WTC11 (cell line): ENCODE results near the gene TFB2M. TPM values are rescaled to one million over a fixed set of nuclear protein-coding genes. Genes with fewer than 3 reads are reported as not detected.

Experiments used
- ATAC-seq: fragments of 200-7000 bp; cut with Tn5 transposase; 2 replicates; pipeline ENCODE4 v1.10.0; 2021; ENCODE audit warnings: mild to moderate bottlenecking, moderate library complexity
- CTCF ChIA-PET: fragments of 300-600 bp; sonication (Branson Sonifier 250); formaldehyde crosslinking; loops from one replicate; lab custom pipeline; 2021; ENCODE audit warnings: antibody characterized with exemption; lab: Charles Lee
- POLR2A ChIA-PET: fragments of 350-600 bp; sonication (Branson Sonifier 250); formaldehyde crosslinking; loops from one replicate; lab custom pipeline; 2021; ENCODE audit warnings: antibody characterized with exemption; lab: Charles Lee
- DNase-seq: peaks from one replicate; pipeline ENCODE4 v3.0.0; 2021; ENCODE audit warnings: low spot score
- H3K27ac Mint-ChIP-seq: 2 replicates; pipeline ENCODE4 v1.8.0; 2021; ENCODE audit warnings: mixed read lengths
- H3K27me3 Mint-ChIP-seq: 2 replicates; pipeline ENCODE4 v1.8.0; 2021; ENCODE audit warnings: low read depth, mild to moderate bottlenecking, moderate library complexity, mixed read lengths
- H3K36me3 Mint-ChIP-seq: 2 replicates; pipeline ENCODE4 v1.8.0; 2021; ENCODE audit warnings: mixed read lengths
- H3K4me1 Mint-ChIP-seq: 2 replicates; pipeline ENCODE4 v1.8.0; 2022; ENCODE audit warnings: mixed read lengths
- H3K4me3 Mint-ChIP-seq: 2 replicates; pipeline ENCODE4 v1.8.0; 2021; ENCODE audit warnings: mild to moderate bottlenecking, moderate library complexity, mixed read lengths
- H3K9me3 Mint-ChIP-seq: 2 replicates; pipeline ENCODE4 v1.8.0; 2021; ENCODE audit warnings: mixed read lengths
- ATF1 ChIP-seq: sonication (generic); formaldehyde crosslinking; IDR thresholded peaks from 2 replicates; pipeline ENCODE4 v1.8.1; 2023; ENCODE audit warnings: mild to moderate bottlenecking, moderate library complexity, missing genetic modification reagents
- E2F5 ChIP-seq: sonication (generic); formaldehyde crosslinking; IDR thresholded peaks from 2 replicates; pipeline ENCODE4 v1.8.1; 2022; ENCODE audit warnings: mild to moderate bottlenecking, moderate library complexity, missing genetic modification reagents
- ESRRA ChIP-seq: sonication (generic); formaldehyde crosslinking; IDR thresholded peaks from 2 replicates; pipeline ENCODE4 v1.8.1; 2022; ENCODE audit warnings: mild to moderate bottlenecking, missing genetic modification reagents, borderline replicate concordance
- JAZF1 ChIP-seq: fragments of 250-450 bp; sonication (Bioruptor Pico); IDR thresholded peaks from 2 replicates; pipeline ENCODE4 v1.9.0; 2021; ENCODE audit warnings: moderate library complexity, mild to moderate bottlenecking, inconsistent platforms
- JUN ChIP-seq: sonication (generic); formaldehyde crosslinking; IDR thresholded peaks from 2 replicates; pipeline ENCODE4 v1.8.0; 2023; ENCODE audit warnings: mild to moderate bottlenecking, missing genetic modification reagents
- KAT7 ChIP-seq: sonication (generic); formaldehyde crosslinking; IDR thresholded peaks from 2 replicates; pipeline ENCODE4 v1.8.1; 2023; ENCODE audit warnings: missing genetic modification reagents, mild to moderate bottlenecking, borderline replicate concordance
- MYBL2 ChIP-seq: sonication (generic); formaldehyde crosslinking; IDR thresholded peaks from 2 replicates; pipeline ENCODE4 v1.8.1; 2023; ENCODE audit warnings: mild to moderate bottlenecking, moderate library complexity, missing genetic modification reagents
- SMAD3 ChIP-seq: sonication (generic); formaldehyde crosslinking; IDR thresholded peaks from 2 replicates; pipeline ENCODE4 v1.8.0; 2022; ENCODE audit warnings: missing genetic modification reagents, mild to moderate bottlenecking, borderline replicate concordance
- SMAD4 ChIP-seq: sonication (generic); formaldehyde crosslinking; IDR thresholded peaks from 2 replicates; pipeline ENCODE4 v1.8.0; 2022; ENCODE audit warnings: mild to moderate bottlenecking, missing genetic modification reagents
- TEAD4 ChIP-seq: sonication (generic); formaldehyde crosslinking; IDR thresholded peaks from 2 replicates; pipeline ENCODE4 v1.8.0; 2022; ENCODE audit warnings: mild to moderate bottlenecking, missing genetic modification reagents
- ZNF121 ChIP-seq: sonication (generic); formaldehyde crosslinking; IDR thresholded peaks from 2 replicates; pipeline ENCODE4 v1.8.0; 2023; ENCODE audit warnings: missing genetic modification reagents
- ZNF317 ChIP-seq: sonication (generic); formaldehyde crosslinking; IDR thresholded peaks from 2 replicates; pipeline ENCODE4 v1.8.1; 2023; ENCODE audit warnings: low read depth, mild to moderate bottlenecking, moderate library complexity, missing genetic modification reagents, borderline replicate concordance
- ZNF423 ChIP-seq: fragments of 250-450 bp; sonication (Bioruptor Pico); IDR thresholded peaks from 2 replicates; pipeline ENCODE4 v2.1.2; 2022; ENCODE audit warnings: mild to moderate bottlenecking, moderate library complexity
- ZNF425 ChIP-seq: fragments of 250-450 bp; sonication (Bioruptor Pico); conservative IDR thresholded peaks from 2 replicates; pipeline ENCODE4 v1.9.0; 2021; ENCODE audit warnings: mild to moderate bottlenecking
- total RNA-seq: library from RNA; stranded (reverse); gene quantifications from 3 replicates; pipeline ENCODE4 v1.2.3, GENCODE V29; 2021
- TF ChIP-seq, protein P1 (sequence below): sonication (generic); formaldehyde crosslinking; IDR thresholded peaks from 2 replicates; pipeline ENCODE4 v1.8.0; 2023; ENCODE audit warnings: missing genetic modification reagents, mild to moderate bottlenecking, borderline replicate concordance
- TF ChIP-seq, protein P2 (sequence below): sonication (generic); formaldehyde crosslinking; IDR thresholded peaks from 2 replicates; pipeline ENCODE4 v1.8.1; 2023; ENCODE audit warnings: mild to moderate bottlenecking, moderate library complexity, missing genetic modification reagents
- TF ChIP-seq, protein P3 (sequence below): sonication (generic); formaldehyde crosslinking; IDR thresholded peaks from 2 replicates; pipeline ENCODE4 v1.8.1; 2022; ENCODE audit warnings: low read depth, missing genetic modification reagents, borderline replicate concordance
- TF ChIP-seq, protein P4 (sequence below): fragments of 250-450 bp; sonication (Bioruptor Pico); IDR thresholded peaks from 2 replicates; pipeline ENCODE4 v1.9.0; 2021; ENCODE audit warnings: moderate library complexity, mild to moderate bottlenecking, inconsistent platforms, borderline replicate concordance
- TF ChIP-seq, protein P5 (sequence below): sonication (generic); formaldehyde crosslinking; IDR thresholded peaks from 2 replicates; pipeline ENCODE4 v1.8.1; 2023; ENCODE audit warnings: mild to moderate bottlenecking, missing genetic modification reagents
- TF ChIP-seq, protein P6 (sequence below): sonication (generic); formaldehyde crosslinking; IDR thresholded peaks from 2 replicates; pipeline ENCODE4 v1.8.1; 2022; ENCODE audit warnings: mild to moderate bottlenecking, missing genetic modification reagents, moderate library complexity, borderline replicate concordance

The TFB2M gene
- total RNA-seq, 1 experiment from 2014 or later, result 16.5 TPM

DNA sequence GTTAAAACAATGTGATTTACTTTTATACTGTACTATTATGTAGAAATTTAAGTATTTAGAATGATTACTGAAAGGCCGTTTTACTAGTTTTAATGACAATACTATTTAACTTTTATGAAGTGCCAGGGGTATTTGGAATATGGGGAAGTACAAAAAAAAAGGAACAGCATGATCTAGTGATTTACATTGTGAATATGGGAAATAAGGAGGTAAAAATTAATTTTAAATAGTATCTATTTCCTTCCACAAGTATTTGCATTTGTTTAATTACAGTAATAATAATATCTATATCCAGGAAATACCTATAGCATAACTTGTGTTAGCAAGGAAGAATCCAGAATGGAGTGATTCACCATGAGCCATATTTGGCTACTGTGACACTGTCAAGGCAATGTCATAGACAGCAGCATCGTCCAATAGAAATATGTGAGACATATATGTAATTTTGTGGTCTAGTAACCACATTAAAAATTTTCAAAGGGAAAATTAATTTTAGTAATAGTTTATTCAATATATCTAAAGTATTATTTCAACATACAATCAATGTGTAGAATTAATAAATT is 22.2 kb upstream of the TFB2M start:
- CTCF ChIA-PET, result no interaction called here

More for the DNA sequence above, 22.2 kb upstream of the TFB2M start:
- ATAC-seq, result no peak
- no peaks in the 10 kb centered on the region for H3K4me1 Mint-ChIP-seq
- H3K27me3 Mint-ChIP-seq, result no peaks in the 10 kb centered on the region
- TF ChIP-seq E2F5 (no peak), ATF1 (CRISPR knock-in tag) (no peak), ZNF121 (CRISPR knock-in tag) (no peak), ZNF423 (CRISPR knock-in tag) (no peak), ZNF317 (CRISPR knock-in tag) (no peak), ESRRA (CRISPR knock-in tag) (no peak), SMAD3 (no peak), TEAD4 (CRISPR knock-in tag) (no peak), KAT7 (CRISPR knock-in tag) (no peak), SMAD4 (CRISPR knock-in tag) (no peak), ZNF425 (CRISPR knock-in tag) (no peak), JAZF1 (no peak), JUN (CRISPR knock-in tag) (no peak), MYBL2 (no peak)
- TF ChIP-seq, protein P1, sequence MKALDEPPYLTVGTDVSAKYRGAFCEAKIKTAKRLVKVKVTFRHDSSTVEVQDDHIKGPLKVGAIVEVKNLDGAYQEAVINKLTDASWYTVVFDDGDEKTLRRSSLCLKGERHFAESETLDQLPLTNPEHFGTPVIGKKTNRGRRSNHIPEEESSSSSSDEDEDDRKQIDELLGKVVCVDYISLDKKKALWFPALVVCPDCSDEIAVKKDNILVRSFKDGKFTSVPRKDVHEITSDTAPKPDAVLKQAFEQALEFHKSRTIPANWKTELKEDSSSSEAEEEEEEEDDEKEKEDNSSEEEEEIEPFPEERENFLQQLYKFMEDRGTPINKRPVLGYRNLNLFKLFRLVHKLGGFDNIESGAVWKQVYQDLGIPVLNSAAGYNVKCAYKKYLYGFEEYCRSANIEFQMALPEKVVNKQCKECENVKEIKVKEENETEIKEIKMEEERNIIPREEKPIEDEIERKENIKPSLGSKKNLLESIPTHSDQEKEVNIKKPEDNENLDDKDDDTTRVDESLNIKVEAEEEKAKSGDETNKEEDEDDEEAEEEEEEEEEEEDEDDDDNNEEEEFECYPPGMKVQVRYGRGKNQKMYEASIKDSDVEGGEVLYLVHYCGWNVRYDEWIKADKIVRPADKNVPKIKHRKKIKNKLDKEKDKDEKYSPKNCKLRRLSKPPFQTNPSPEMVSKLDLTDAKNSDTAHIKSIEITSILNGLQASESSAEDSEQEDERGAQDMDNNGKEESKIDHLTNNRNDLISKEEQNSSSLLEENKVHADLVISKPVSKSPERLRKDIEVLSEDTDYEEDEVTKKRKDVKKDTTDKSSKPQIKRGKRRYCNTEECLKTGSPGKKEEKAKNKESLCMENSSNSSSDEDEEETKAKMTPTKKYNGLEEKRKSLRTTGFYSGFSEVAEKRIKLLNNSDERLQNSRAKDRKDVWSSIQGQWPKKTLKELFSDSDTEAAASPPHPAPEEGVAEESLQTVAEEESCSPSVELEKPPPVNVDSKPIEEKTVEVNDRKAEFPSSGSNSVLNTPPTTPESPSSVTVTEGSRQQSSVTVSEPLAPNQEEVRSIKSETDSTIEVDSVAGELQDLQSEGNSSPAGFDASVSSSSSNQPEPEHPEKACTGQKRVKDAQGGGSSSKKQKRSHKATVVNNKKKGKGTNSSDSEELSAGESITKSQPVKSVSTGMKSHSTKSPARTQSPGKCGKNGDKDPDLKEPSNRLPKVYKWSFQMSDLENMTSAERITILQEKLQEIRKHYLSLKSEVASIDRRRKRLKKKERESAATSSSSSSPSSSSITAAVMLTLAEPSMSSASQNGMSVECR (CRISPR knock-in tag), result no peak
- TF ChIP-seq, protein P2, sequence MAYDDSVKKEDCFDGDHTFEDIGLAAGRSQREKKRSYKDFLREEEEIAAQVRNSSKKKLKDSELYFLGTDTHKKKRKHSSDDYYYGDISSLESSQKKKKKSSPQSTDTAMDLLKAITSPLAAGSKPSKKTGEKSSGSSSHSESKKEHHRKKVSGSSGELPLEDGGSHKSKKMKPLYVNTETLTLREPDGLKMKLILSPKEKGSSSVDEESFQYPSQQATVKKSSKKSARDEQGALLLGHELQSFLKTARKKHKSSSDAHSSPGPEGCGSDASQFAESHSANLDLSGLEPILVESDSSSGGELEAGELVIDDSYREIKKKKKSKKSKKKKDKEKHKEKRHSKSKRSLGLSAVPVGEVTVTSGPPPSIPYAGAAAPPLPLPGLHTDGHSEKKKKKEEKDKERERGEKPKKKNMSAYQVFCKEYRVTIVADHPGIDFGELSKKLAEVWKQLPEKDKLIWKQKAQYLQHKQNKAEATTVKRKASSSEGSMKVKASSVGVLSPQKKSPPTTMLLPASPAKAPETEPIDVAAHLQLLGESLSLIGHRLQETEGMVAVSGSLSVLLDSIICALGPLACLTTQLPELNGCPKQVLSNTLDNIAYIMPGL, result no peak
- TF ChIP-seq, protein P3, sequence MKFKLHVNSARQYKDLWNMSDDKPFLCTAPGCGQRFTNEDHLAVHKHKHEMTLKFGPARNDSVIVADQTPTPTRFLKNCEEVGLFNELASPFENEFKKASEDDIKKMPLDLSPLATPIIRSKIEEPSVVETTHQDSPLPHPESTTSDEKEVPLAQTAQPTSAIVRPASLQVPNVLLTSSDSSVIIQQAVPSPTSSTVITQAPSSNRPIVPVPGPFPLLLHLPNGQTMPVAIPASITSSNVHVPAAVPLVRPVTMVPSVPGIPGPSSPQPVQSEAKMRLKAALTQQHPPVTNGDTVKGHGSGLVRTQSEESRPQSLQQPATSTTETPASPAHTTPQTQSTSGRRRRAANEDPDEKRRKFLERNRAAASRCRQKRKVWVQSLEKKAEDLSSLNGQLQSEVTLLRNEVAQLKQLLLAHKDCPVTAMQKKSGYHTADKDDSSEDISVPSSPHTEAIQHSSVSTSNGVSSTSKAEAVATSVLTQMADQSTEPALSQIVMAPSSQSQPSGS (CRISPR knock-in tag), result no peak
- TF ChIP-seq, protein P4, sequence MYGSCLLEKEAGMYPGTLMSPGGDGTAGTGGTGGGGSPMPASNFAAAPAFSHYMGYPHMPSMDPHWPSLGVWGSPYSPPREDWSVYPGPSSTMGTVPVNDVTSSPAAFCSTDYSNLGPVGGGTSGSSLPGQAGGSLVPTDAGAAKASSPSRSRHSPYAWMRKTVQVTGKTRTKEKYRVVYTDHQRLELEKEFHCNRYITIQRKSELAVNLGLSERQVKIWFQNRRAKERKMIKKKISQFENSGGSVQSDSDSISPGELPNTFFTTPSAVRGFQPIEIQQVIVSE (CRISPR knock-in tag), result no peak
- TF ChIP-seq, protein P5, sequence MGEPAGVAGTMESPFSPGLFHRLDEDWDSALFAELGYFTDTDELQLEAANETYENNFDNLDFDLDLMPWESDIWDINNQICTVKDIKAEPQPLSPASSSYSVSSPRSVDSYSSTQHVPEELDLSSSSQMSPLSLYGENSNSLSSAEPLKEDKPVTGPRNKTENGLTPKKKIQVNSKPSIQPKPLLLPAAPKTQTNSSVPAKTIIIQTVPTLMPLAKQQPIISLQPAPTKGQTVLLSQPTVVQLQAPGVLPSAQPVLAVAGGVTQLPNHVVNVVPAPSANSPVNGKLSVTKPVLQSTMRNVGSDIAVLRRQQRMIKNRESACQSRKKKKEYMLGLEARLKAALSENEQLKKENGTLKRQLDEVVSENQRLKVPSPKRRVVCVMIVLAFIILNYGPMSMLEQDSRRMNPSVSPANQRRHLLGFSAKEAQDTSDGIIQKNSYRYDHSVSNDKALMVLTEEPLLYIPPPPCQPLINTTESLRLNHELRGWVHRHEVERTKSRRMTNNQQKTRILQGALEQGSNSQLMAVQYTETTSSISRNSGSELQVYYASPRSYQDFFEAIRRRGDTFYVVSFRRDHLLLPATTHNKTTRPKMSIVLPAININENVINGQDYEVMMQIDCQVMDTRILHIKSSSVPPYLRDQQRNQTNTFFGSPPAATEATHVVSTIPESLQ, result no peak
- TF ChIP-seq, protein P6, sequence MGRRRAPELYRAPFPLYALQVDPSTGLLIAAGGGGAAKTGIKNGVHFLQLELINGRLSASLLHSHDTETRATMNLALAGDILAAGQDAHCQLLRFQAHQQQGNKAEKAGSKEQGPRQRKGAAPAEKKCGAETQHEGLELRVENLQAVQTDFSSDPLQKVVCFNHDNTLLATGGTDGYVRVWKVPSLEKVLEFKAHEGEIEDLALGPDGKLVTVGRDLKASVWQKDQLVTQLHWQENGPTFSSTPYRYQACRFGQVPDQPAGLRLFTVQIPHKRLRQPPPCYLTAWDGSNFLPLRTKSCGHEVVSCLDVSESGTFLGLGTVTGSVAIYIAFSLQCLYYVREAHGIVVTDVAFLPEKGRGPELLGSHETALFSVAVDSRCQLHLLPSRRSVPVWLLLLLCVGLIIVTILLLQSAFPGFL (CRISPR knock-in tag), result no peak
- TF ChIP-seq, all 79 proteins: peak for 0
- no peak for DNase-seq
- POLR2A ChIA-PET, result no interaction called here
- no peak overlapping the region for H3K27ac Mint-ChIP-seq
- H3K9me3 Mint-ChIP-seq, result peaks cover 10% of the 10 kb centered on the region
- no peak overlapping the region for H3K4me3 Mint-ChIP-seq
- peaks cover 13% of the 10 kb centered on the region for H3K36me3 Mint-ChIP-seq
